Measurements from ENCODE around the gene PXDN. TPM values are rescaled to one million over a fixed set of nuclear protein-coding genes. Genes with fewer than 3 reads are reported as not detected.
"Not testable (repeated sequence)": the region's sequence is repeated elsewhere in the genome, so short reads cannot be mapped to it uniquely, and the experiment has no call there.

PXDN gene
- total and polyA plus RNA-seq, 2 donors (not counting 1 experiment from before 2014, with no cell fraction given) = 0.21 to 1.4 TPM

DNA sequence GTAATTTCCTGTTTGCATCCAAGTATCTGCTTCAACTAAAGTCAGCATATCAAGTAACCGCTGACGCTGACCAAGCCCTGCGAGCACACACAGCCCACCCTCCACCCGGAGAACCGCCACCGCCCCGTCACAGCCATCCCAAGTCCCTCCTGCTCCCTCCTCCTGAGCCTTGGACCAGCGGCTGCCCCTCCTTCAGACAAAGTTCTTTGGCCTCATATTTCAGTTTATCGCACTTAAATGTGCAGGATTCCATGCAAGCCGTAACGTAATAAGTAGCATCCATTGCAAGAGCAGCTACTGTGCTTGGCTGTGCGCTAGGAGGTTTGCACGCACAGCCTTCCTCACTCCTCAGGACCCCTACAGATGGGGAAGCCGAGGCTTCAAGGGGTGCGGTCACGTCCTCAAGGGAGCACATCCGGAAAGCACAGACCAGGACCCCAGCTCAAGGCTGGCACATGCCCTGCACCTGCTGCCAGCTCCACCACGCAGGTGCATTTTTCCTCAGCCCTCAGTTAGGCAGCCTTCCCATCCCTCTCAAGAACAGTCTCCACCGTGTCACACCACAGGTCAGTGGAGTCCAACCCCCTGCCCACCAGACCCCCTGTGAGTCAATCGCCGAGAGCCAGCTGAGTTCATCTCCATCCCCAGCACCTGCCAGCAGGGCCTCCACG lies 17.1 kb downstream of the PXDN start:
- no peak for ATAC-seq (ENCODE audit: low read depth)
- CTCF ChIA-PET = no interaction called here
- 83% methylated on average over 19 of the region's 22 CpGs for WGBS (ENCODE audit: insufficient coverage)
- Histone ChIP-seq H2AFZ (ENCODE audit: insufficient read depth, low read depth, low read length, poor library complexity, severe bottlenecking) (no peak overlapping the region), H3K9ac (ENCODE audit: low read length) (no peak overlapping the region), H3K4me3 (ENCODE audit: control extremely low read depth in 1 of 5, extremely low read depth in 1 of 5, insufficient read depth in 1 of 5, low read depth in 2 of 5, low read length in 4 of 5) (no peak overlapping the region), H3K36me3 (replicated peaks in 1 of 2; ENCODE audit: control extremely low read depth in 1 of 2, control insufficient read depth in 1 of 2, extremely low read depth in 1 of 2, insufficient read depth in 2 of 2, low read length in 1 of 2) (no peaks in the 10 kb centered on the region), H3K4me2 (replicated peaks; ENCODE audit: low read depth, low read length, poor library complexity, severe bottlenecking) (no peak overlapping the region), H3K27me3 (replicated peaks in 1 of 4; ENCODE audit: control extremely low read depth in 1 of 4, control insufficient read depth in 3 of 4, insufficient read depth in 4 of 4, low read length in 3 of 4) (no peaks in the 10 kb centered on the region), H3K9me3 (ENCODE audit: control extremely low read depth in 1 of 3, control insufficient read depth in 2 of 3, insufficient read depth in 1 of 3, low read length in 2 of 3) (peaks cover 0 to 7% (median 0%) of the 10 kb centered on the region in 3 donors), H4K20me1 (ENCODE audit: control insufficient read depth, insufficient read depth, low read length, poor library complexity, severe bottlenecking) (no peaks in the 10 kb centered on the region), H3K79me2 (ENCODE audit: control insufficient read depth, insufficient read depth, low read length) (no peaks in the 10 kb centered on the region), H3K27ac (ENCODE audit: low read length in 2 of 2) (no peak overlapping the region), H3K4me1 (ENCODE audit: control insufficient read depth in 2 of 2, insufficient read depth in 2 of 2, low read length in 2 of 2) (no peaks in the 10 kb centered on the region)
- no peak for DNase-seq
- Mint-ChIP-seq H3K9me3 (ENCODE audit: insufficient read depth) (no peaks in the 10 kb centered on the region), H3K27ac (no peak overlapping the region), H3K27me3 (no peaks in the 10 kb centered on the region), H3K4me1 (no peaks in the 10 kb centered on the region), H3K4me3 (no peak overlapping the region)
- POLR2A ChIA-PET = no interaction called here
- TF ChIP-seq EZH2 (IDR thresholded peaks at IDR 0.05; ENCODE audit: borderline replicate concordance, insufficient read depth, low read depth, low read length, poor library complexity, severe bottlenecking) = no peak
- TF ChIP-seq, protein P1, sequence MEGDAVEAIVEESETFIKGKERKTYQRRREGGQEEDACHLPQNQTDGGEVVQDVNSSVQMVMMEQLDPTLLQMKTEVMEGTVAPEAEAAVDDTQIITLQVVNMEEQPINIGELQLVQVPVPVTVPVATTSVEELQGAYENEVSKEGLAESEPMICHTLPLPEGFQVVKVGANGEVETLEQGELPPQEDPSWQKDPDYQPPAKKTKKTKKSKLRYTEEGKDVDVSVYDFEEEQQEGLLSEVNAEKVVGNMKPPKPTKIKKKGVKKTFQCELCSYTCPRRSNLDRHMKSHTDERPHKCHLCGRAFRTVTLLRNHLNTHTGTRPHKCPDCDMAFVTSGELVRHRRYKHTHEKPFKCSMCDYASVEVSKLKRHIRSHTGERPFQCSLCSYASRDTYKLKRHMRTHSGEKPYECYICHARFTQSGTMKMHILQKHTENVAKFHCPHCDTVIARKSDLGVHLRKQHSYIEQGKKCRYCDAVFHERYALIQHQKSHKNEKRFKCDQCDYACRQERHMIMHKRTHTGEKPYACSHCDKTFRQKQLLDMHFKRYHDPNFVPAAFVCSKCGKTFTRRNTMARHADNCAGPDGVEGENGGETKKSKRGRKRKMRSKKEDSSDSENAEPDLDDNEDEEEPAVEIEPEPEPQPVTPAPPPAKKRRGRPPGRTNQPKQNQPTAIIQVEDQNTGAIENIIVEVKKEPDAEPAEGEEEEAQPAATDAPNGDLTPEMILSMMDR (IDR thresholded peaks at IDR 0.05) = no peak
- intact Hi-C loops (cut with micrococcal nuclease) = no loop called here

DNA sequence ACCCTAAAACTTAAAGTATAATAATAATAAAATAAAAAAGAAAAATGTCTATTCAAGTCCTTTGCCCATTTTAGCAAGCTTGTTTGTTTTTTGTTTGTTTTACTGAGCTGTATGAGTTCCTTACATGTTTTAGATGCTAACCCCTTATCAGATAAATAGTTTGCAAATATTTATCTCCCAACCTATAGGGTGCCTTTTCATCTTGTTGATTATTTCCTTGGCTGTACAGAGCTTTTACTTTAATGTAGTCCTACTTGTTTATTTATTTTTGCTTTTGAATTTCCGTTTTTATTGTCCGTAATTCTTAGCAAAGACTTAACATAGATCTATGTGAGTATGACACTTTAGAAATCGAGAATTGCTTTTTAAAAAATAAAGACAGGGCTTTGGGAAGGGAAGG lies 17.8 kb downstream of the PXDN start:
- ChIA-PET POLR2A (no interaction called here), CTCF (no interaction called here)
- Histone ChIP-seq H3K9me3 (ENCODE audit: control extremely low read depth in 1 of 3, control insufficient read depth in 2 of 3, insufficient read depth in 1 of 3, low read length in 2 of 3) (peaks cover 0 to 7% (median 0%) of the 10 kb centered on the region in 3 donors), H3K4me3 (ENCODE audit: control extremely low read depth in 1 of 5, extremely low read depth in 1 of 5, insufficient read depth in 1 of 5, low read depth in 2 of 5, low read length in 4 of 5) (no peak overlapping the region), H4K20me1 (ENCODE audit: control insufficient read depth, insufficient read depth, low read length, poor library complexity, severe bottlenecking) (no peaks in the 10 kb centered on the region), H3K4me2 (replicated peaks; ENCODE audit: low read depth, low read length, poor library complexity, severe bottlenecking) (no peak overlapping the region), H3K4me1 (ENCODE audit: control insufficient read depth in 2 of 2, insufficient read depth in 2 of 2, low read length in 2 of 2) (no peaks in the 10 kb centered on the region), H2AFZ (ENCODE audit: insufficient read depth, low read depth, low read length, poor library complexity, severe bottlenecking) (no peak overlapping the region), H3K79me2 (ENCODE audit: control insufficient read depth, insufficient read depth, low read length) (no peaks in the 10 kb centered on the region), H3K36me3 (replicated peaks in 1 of 2; ENCODE audit: control extremely low read depth in 1 of 2, control insufficient read depth in 1 of 2, extremely low read depth in 1 of 2, insufficient read depth in 2 of 2, low read length in 1 of 2) (no peaks in the 10 kb centered on the region), H3K27me3 (replicated peaks in 1 of 4; ENCODE audit: control extremely low read depth in 1 of 4, control insufficient read depth in 3 of 4, insufficient read depth in 4 of 4, low read length in 3 of 4) (no peaks in the 10 kb centered on the region), H3K27ac (ENCODE audit: low read length in 2 of 2) (no peak overlapping the region), H3K9ac (ENCODE audit: low read length) (no peak overlapping the region)
- WGBS (ENCODE audit: insufficient coverage) = no CpG with 5 or more reads among the region's 3 CpGs
- intact Hi-C loops (cut with micrococcal nuclease) = no loop called here
- H3K4me3 Mint-ChIP-seq = no peak overlapping the region
- no peaks in the 10 kb centered on the region for H3K9me3 Mint-ChIP-seq (ENCODE audit: insufficient read depth)
- no peaks in the 10 kb centered on the region for H3K27me3 Mint-ChIP-seq
- H3K4me1 Mint-ChIP-seq = no peaks in the 10 kb centered on the region
- no peak for DNase-seq
- no peak overlapping the region for H3K27ac Mint-ChIP-seq
- TF ChIP-seq, protein P1 (IDR thresholded peaks at IDR 0.05) = no peak
- no peak for TF ChIP-seq EZH2 (IDR thresholded peaks at IDR 0.05; ENCODE audit: borderline replicate concordance, insufficient read depth, low read depth, low read length, poor library complexity, severe bottlenecking)
- ATAC-seq (ENCODE audit: low read depth) = no peak

DNA sequence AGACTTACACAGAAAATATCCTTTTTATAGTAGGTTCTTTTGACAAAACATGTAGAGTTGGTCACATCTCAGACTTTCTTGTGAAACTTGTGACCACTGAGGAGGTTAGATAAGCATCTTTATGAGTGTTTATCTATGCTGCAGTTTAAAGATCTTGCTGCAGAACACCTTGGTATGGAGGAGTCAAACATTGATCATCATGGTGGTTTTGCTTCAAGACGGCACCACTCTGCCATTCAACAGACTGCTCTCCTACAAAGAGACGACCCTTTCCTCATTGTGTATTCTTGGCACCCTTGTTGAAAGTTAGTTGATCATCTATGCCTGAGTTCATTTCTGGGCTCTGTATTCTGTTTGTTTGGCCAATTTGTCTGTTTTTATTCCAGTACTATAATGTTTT lies 20.0 kb downstream of the PXDN start:
- H3K79me2 ChIP-seq (ENCODE audit: control insufficient read depth, insufficient read depth, low read length) = not testable (repeated sequence)

More for the DNA sequence above, 20.0 kb downstream of the PXDN start:
- H3K27me3 ChIP-seq (replicated peaks in 1 of 4; ENCODE audit: control extremely low read depth in 1 of 4, control insufficient read depth in 3 of 4, insufficient read depth in 4 of 4, low read length in 3 of 4); H3K4me3 Mint-ChIP-seq; H3K36me3 ChIP-seq (replicated peaks in 1 of 2; ENCODE audit: control extremely low read depth in 1 of 2, control insufficient read depth in 1 of 2, extremely low read depth in 1 of 2, insufficient read depth in 2 of 2, low read length in 1 of 2); H3K27me3 Mint-ChIP-seq; CTCF ChIA-PET; H3K27ac Mint-ChIP-seq; H3K27ac ChIP-seq (ENCODE audit: low read length in 2 of 2); POLR2A ChIA-PET; H3K9me3 Mint-ChIP-seq (ENCODE audit: insufficient read depth); H2AFZ ChIP-seq (ENCODE audit: insufficient read depth, low read depth, low read length, poor library complexity, severe bottlenecking); intact Hi-C loops (cut with micrococcal nuclease); ATAC-seq (ENCODE audit: low read depth); DNase-seq; H3K9me3 ChIP-seq (ENCODE audit: control extremely low read depth in 1 of 3, control insufficient read depth in 2 of 3, insufficient read depth in 1 of 3, low read length in 2 of 3); H3K4me3 ChIP-seq (ENCODE audit: control extremely low read depth in 1 of 5, extremely low read depth in 1 of 5, insufficient read depth in 1 of 5, low read depth in 2 of 5, low read length in 4 of 5); H3K4me1 ChIP-seq (ENCODE audit: control insufficient read depth in 2 of 2, insufficient read depth in 2 of 2, low read length in 2 of 2); H3K4me1 Mint-ChIP-seq; H4K20me1 ChIP-seq (ENCODE audit: control insufficient read depth, insufficient read depth, low read length, poor library complexity, severe bottlenecking); H3K4me2 ChIP-seq (replicated peaks; ENCODE audit: low read depth, low read length, poor library complexity, severe bottlenecking); H3K9ac ChIP-seq (ENCODE audit: low read length): not testable (repeated sequence)
- no CpG with 5 or more reads among the region's 2 CpGs for WGBS (ENCODE audit: insufficient coverage)
